Measurements from ENCODE around the gene MED15. TPM values are rescaled to one million over a fixed set of nuclear protein-coding genes. Genes with fewer than 3 reads are reported as not detected.

MED15 gene
- total RNA-seq, 1 experiment from 2014 or later = 94.7 TPM

DNA sequence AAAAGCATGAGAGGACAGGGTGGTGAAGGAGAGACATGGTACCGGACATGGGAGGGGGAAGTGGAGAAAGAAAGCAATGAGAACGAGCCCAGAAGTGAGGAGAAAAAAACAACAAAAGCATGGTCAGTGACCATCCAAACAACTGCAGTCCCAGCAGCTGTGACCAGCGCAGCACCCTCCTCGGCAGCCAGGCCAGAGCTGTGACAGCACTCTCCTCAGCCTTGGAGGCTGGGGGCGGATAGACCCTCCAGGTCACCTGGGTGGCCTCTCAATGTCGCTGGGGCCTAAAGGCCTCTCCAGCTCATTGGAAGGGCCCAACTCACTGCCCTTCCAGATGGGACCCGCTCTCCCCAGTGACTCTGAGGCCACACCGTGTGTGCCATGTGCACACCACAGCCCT is 103.3 kb downstream of the MED15 start:
- Mint-ChIP-seq H3K9me3 (ENCODE audit: unreplicated experiment) (no peaks in the 10 kb centered on the region), H3K4me1 (ENCODE audit: low read depth, unreplicated experiment) (no peaks in the 10 kb centered on the region), H3K4me3 (ENCODE audit: unreplicated experiment) (no peak overlapping the region), H3K36me3 (ENCODE audit: insufficient read depth, unreplicated experiment) (no peaks in the 10 kb centered on the region), H3K27me3 (ENCODE audit: insufficient read depth, unreplicated experiment) (no peaks in the 10 kb centered on the region), H3K27ac (ENCODE audit: unreplicated experiment) (no peak overlapping the region)
- TF ChIP-seq, protein P1, sequence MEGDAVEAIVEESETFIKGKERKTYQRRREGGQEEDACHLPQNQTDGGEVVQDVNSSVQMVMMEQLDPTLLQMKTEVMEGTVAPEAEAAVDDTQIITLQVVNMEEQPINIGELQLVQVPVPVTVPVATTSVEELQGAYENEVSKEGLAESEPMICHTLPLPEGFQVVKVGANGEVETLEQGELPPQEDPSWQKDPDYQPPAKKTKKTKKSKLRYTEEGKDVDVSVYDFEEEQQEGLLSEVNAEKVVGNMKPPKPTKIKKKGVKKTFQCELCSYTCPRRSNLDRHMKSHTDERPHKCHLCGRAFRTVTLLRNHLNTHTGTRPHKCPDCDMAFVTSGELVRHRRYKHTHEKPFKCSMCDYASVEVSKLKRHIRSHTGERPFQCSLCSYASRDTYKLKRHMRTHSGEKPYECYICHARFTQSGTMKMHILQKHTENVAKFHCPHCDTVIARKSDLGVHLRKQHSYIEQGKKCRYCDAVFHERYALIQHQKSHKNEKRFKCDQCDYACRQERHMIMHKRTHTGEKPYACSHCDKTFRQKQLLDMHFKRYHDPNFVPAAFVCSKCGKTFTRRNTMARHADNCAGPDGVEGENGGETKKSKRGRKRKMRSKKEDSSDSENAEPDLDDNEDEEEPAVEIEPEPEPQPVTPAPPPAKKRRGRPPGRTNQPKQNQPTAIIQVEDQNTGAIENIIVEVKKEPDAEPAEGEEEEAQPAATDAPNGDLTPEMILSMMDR (IDR thresholded peaks at IDR 0.05; ENCODE audit: insufficient read depth in 1 of 2, low read depth in 1 of 2, low read length in 1 of 2, severe bottlenecking in 1 of 2, unreplicated experiment in 1 of 2) = no peak
- Histone ChIP-seq H3K4me3 (ENCODE audit: low read depth, low read length) (no peak overlapping the region), H3K27me3 (replicated peaks; ENCODE audit: control insufficient read depth, insufficient read depth, low read length) (no peaks in the 10 kb centered on the region), H3K4me1 (peaks cover 12% of the 10 kb centered on the region), H3K9me3 (no peaks in the 10 kb centered on the region), H3K36me3 (ENCODE audit: control insufficient read depth, insufficient read depth, low read length) (no peaks in the 10 kb centered on the region)
- BruUV-seq (replicated peaks) = no TSS peak
- no peak for DNase-seq
- intact Hi-C loops (cut with micrococcal nuclease; ENCODE audit: unreplicated experiment) = no loop called here
- POLR2A ChIA-PET = no interaction called here
- CTCF ChIA-PET = no interaction called here

DNA sequence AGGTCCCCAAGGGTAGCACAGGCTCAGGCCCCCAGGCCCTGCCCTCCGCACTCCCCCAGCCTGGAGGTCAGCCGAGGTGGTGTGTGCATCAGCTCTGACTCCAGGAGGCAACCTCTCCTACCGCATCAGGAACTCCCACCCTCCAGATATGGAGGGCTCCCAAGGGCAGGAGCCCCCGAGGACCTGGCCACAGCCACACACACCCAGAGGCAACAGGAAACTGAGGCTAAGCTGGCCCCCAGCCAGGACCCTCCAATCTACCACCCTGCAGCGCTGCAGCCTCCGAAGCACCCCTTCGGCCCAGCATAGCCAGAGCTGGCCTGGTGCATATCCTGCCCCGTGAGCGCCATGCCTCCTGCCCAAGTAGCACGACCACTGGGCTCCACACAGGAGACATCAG is 104.0 kb downstream of the MED15 start:
- DNase-seq = no peak
- no peaks in the 10 kb centered on the region for H3K9me3 Mint-ChIP-seq (ENCODE audit: unreplicated experiment)
- TF ChIP-seq, protein P1 (IDR thresholded peaks at IDR 0.05; ENCODE audit: insufficient read depth in 1 of 2, low read depth in 1 of 2, low read length in 1 of 2, severe bottlenecking in 1 of 2, unreplicated experiment in 1 of 2) = no peak
- intact Hi-C loops (cut with micrococcal nuclease; ENCODE audit: unreplicated experiment) = no loop called here
- ChIA-PET CTCF (no interaction called here), POLR2A (no interaction called here)
- no peaks in the 10 kb centered on the region for H3K36me3 Mint-ChIP-seq (ENCODE audit: insufficient read depth, unreplicated experiment)
- peaks cover 5% of the 10 kb centered on the region for H3K4me1 ChIP-seq
- BruUV-seq (replicated peaks) = no TSS peak
- H3K4me3 ChIP-seq (ENCODE audit: low read depth, low read length) = no peak overlapping the region
- no peak overlapping the region for H3K4me3 Mint-ChIP-seq (ENCODE audit: unreplicated experiment)
- no peaks in the 10 kb centered on the region for H3K9me3 ChIP-seq
- no peak overlapping the region for H3K27ac Mint-ChIP-seq (ENCODE audit: unreplicated experiment)
- H3K27me3 ChIP-seq (replicated peaks; ENCODE audit: control insufficient read depth, insufficient read depth, low read length) = no peaks in the 10 kb centered on the region
- H3K36me3 ChIP-seq (ENCODE audit: control insufficient read depth, insufficient read depth, low read length) = no peaks in the 10 kb centered on the region
- no peaks in the 10 kb centered on the region for H3K27me3 Mint-ChIP-seq (ENCODE audit: insufficient read depth, unreplicated experiment)
- no peaks in the 10 kb centered on the region for H3K4me1 Mint-ChIP-seq (ENCODE audit: low read depth, unreplicated experiment)

DNA sequence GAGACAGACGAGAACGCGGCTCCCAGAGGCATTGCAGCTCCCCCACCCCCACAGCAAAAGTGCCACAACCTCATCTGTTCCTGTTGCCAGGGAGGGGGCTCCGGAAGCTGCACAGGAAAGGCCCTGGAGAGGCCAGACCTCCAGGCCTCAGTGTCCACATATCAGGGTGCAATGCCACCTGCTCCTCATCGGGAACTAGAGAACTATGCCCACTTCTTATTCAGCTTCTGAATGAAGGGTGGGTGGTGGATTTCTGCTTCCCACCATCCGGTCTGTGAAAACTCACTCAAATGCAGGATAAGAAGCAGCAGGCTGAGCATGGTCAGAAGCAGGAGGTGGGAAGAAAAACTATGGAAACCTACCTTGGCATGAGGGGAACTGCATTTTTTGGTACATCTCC is 105.9 kb downstream of the MED15 start:
- Histone ChIP-seq H3K9me3 (no peaks in the 10 kb centered on the region), H3K27me3 (replicated peaks; ENCODE audit: control insufficient read depth, insufficient read depth, low read length) (no peaks in the 10 kb centered on the region), H3K4me3 (ENCODE audit: low read depth, low read length) (no peak overlapping the region), H3K36me3 (ENCODE audit: control insufficient read depth, insufficient read depth, low read length) (no peaks in the 10 kb centered on the region), H3K4me1 (no peaks in the 10 kb centered on the region)
- intact Hi-C loops (cut with micrococcal nuclease; ENCODE audit: unreplicated experiment) = no loop called here
- Mint-ChIP-seq H3K27me3 (ENCODE audit: insufficient read depth, unreplicated experiment) (no peaks in the 10 kb centered on the region), H3K4me3 (ENCODE audit: unreplicated experiment) (no peak overlapping the region), H3K36me3 (ENCODE audit: insufficient read depth, unreplicated experiment) (no peaks in the 10 kb centered on the region), H3K4me1 (ENCODE audit: low read depth, unreplicated experiment) (no peaks in the 10 kb centered on the region), H3K9me3 (ENCODE audit: unreplicated experiment) (no peaks in the 10 kb centered on the region), H3K27ac (ENCODE audit: unreplicated experiment) (no peak overlapping the region)
- DNase-seq = no peak
- no TSS peak for BruUV-seq (replicated peaks)
- TF ChIP-seq, protein P1 (IDR thresholded peaks at IDR 0.05; ENCODE audit: insufficient read depth in 1 of 2, low read depth in 1 of 2, low read length in 1 of 2, severe bottlenecking in 1 of 2, unreplicated experiment in 1 of 2) = no peak
- POLR2A ChIA-PET = no interaction called here
- CTCF ChIA-PET = no interaction called here

Measured in Caco-2 (cell line).